GM18951 (cell line): ENCODE data around the gene SLIT3.

Source experiments
- POLR2A ChIP-seq: IDR thresholded peaks from 4 replicates; pipeline ENCODE4 v1.6.1; 2011; ENCODE audit warnings: mild to moderate bottlenecking; ENCODE audit not compliant: insufficient read length, insufficient read depth; ENCODE audit errors: extremely low read depth
- in situ Hi-C: fragments of 300-500 bp; cut with MboI; formaldehyde crosslinking; loops from one replicate; pipeline ENCODE4 v1.12.0; 2022; ENCODE audit warnings: low sequenced_read_pairs, mixed read lengths, inconsistent platforms; ENCODE audit not compliant: unreplicated experiment

Gene SLIT3

GRCh38 chr5:168721966-168722365, 579.0 kb downstream of the SLIT3 start:
- in situ Hi-C loops: no loop called here
- TF ChIP-seq POLR2A: no peak

- in situ Hi-C loops: no loop called here
- TF ChIP-seq POLR2A: no peak
Observed at GRCh38 chr5:168721002-168721753, 579.8 kb downstream of the SLIT3 start.

GRCh38 chr5:168720575-168720974, 580.4 kb downstream of the SLIT3 start:
- in situ Hi-C loops: no loop called here
- no peak for TF ChIP-seq POLR2A

DNA sequence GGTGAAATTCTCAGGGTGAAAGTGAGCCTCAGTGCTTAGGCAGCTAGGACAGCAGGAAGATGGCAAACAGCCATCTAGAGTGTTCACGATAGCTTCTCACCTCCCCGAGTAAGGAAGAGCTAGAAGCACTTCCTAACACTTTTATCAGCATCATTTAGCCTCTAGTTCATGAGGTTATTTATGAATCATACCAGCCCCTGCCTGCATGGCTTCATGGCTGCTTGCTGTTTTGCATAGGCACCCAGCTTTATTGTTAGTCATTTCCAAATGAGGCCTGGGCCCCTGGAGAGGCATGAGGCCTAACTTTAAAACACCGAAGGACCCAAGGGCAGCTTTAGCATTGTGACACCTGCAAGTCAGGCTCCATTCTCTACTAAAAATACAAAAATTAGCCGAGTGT, 586.9 kb downstream of the SLIT3 start:
- TF ChIP-seq POLR2A: no peak
- in situ Hi-C loops: no loop called here

DNA sequence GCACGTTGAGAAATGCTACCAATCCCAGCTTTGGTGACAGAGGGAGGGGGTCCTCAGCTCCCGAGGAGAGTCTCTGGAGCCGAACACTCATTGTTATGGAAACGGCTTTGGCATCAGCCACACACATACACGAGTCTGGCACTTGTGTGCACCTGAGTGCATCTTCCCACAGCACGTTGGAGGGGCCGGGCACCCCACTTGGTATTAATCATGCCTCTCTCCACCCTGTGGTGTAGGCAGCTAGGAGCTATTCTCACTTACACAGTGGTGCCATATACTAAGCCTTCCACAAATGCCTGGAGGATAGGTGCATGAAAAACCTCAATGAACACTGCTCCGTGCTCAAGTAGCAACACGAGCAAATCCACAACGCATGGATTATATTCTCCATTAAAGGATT, 587.9 kb downstream of the SLIT3 start:
- no peak for TF ChIP-seq POLR2A
- in situ Hi-C loops: no loop called here

DNA sequence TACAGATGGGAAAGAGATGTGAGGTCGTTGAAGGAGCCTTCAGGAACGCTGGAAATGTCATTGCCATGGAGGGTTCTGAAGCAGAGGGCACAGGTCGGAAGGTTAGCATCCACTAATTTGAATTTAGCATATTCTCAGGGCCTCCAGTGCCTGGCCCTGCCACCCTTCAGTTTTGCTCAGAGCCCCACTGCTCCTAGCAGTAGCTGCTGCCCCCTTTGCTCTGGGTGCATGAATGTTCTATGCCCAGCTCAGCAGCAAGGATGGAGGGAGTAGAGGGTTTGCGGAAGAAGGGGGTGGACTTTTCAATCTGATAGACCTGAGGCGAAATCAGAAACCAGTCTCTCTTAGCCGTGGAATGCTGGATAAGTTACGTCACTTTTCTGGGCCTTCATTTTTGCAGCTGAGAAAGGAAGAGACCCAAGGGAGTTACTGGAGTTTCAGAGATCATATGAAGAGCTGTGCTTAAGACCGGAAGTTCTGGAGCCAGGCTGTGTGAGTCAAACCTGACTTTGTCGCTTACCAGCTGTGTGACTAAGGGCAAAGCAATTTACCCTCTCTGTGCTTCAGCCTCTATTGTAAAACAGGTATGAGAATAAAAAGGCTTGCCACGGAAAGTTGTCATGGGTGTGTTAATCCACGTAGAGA, 588.5 kb downstream of the SLIT3 start:
- in situ Hi-C loops: no loop called here
- no peak for TF ChIP-seq POLR2A

GRCh38 chr5:168710706-168711105, 590.2 kb downstream of the SLIT3 start:
- no peak for TF ChIP-seq POLR2A
- in situ Hi-C loops: no loop called here

GRCh38 chr5:168707716-168708695, 592.9 kb downstream of the SLIT3 start:
- in situ Hi-C loops: no loop called here
- TF ChIP-seq POLR2A: no peak

- in situ Hi-C loops: no loop called here
Observed at GRCh38 chr5:168706655-168707069, 594.3 kb downstream of the SLIT3 start.

GRCh38 chr5:168705321-168705720, 595.6 kb downstream of the SLIT3 start:
- no peak for TF ChIP-seq POLR2A
- in situ Hi-C loops: no loop called here

More at GRCh38 chr5:168706655-168707069, 594.3 kb downstream of the SLIT3 start:
- TF ChIP-seq POLR2A: no peak

GRCh38 chr5:168702511-168702910, 598.4 kb downstream of the SLIT3 start:
- in situ Hi-C loops: no loop called here
- no peak for TF ChIP-seq POLR2A

DNA sequence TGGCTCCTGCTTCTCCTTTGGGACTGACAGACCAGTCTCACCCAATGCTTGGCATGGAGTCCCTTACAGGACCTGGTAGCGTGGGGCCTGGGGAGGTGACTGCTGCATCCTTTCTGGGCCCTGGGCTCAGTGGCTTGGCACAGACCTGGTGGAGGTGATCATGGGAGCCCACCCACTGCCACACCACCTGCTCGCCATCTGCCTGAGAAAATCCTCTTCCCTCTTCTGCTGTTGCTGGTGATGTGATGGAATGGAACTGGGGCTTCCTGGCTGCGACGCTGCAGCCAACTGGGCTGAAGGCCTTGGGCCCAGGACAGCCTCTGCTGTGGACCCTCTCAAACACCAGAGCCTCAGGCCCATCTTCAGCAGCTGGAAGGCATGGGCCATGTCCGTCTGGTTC, 599.3 kb downstream of the SLIT3 start:
- in situ Hi-C loops: no loop called here
- no peak for TF ChIP-seq POLR2A

- in situ Hi-C loops: loop anchor here (25.0 kb wide), 1 partner anchor 613 kb away; the partner anchor contains the start of gene SLIT3
- TF ChIP-seq POLR2A: no peak
Observed at GRCh38 chr5:168699002-168699401, 601.9 kb downstream of the SLIT3 start.
